Measurements from ENCODE around the gene ADGRD1.

DNA sequence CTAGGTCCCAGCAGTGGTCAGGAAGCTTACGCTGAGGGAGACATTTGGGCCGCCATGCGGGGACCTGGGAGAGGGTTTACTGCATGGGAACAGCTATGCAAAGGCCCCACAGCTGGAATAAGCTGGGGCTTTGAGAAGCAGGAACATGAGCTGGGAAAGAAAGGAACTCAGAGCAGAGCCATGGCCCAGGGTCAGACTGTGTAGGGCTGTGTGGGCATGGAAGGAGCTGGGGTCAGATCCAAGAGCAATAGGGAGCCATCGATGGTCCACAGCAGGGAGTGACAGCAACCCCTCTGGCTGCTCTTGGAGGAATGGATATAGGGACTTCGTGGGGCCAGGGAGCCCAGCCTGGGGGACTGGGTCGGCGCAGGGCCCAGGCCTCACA lies 151.6 kb downstream of the ADGRD1 start:
- TF ChIP-seq EZH2 (IDR thresholded peaks at IDR 0.05): no peak
- TF ChIP-seq FOXP2 (optimal IDR thresholded peaks at IDR 0.05; ENCODE audit: control extremely low read depth, extremely low read length, insufficient read depth): no peak

All from SK-N-MC (cell line).